Mucosa of descending colon (tissue), 3 donors: ENCODE measurements around the gene COMT. TPM values are rescaled to one million over a fixed set of nuclear protein-coding genes. Genes with fewer than 3 reads are reported as not detected.
"Not testable (repeated sequence)": the region's sequence is repeated elsewhere in the genome, so short reads cannot be mapped to it uniquely, and the experiment has no call there.

Experiments
- ATAC-seq: fragments of 200-7000 bp; cut with Tn5 transposase; one replicate; pipeline ENCODE4 v1.9.1; 2020; ENCODE audit warnings: mild to moderate bottlenecking, moderate library complexity
- DNase-seq, 3 donors: peaks; one replicate each; pipeline ENCODE4 v3.0.0-alpha.2; 2020
- H3K36me3 ChIP-seq: fragments of 200-600 bp; one replicate; pipeline ENCODE4 v1.8.0; 2021; ENCODE audit warnings: low read depth, mild to moderate bottlenecking
- H3K4me1 ChIP-seq: fragments of 200-600 bp; one replicate; pipeline ENCODE4 v1.8.0; 2021; ENCODE audit warnings: low read depth, mild to moderate bottlenecking
- H3K4me3 ChIP-seq: fragments of 200-600 bp; one replicate; pipeline ENCODE4 v1.8.0; 2021; ENCODE audit warnings: mild to moderate bottlenecking
- H3K9me3 ChIP-seq: fragments of 200-600 bp; one replicate; pipeline ENCODE4 v1.8.0; 2021; ENCODE audit warnings: mild to moderate bottlenecking
- CTCF ChIP-seq: fragments of 200-600 bp; IDR thresholded peaks from one replicate; pipeline ENCODE4 v1.8.0; 2022; ENCODE audit warnings: antibody characterized with exemption, mild to moderate bottlenecking
- intact Hi-C, 2 donors: fragments of 100-400 bp; cut with DNase I in 1 of 2; cut with micrococcal nuclease in 1 of 2; formaldehyde crosslinking; loops; one replicate each; pipeline versions ENCODE4 v1.11.0 to v1.11.1; 2022; cut with DNase I, micrococcal nuclease
- total RNA-seq, 3 donors: library from RNA; stranded (reverse); fragmentation: NEBNext Ultra II Directional in 2 of 3; extraction: Animal tissue kit (Norgen Biotek cat#: 25700) in 2 of 3; gene quantifications; one replicate each; pipeline versions ENCODE4 v1.2.1 to v1.2.4, GENCODE V29; 2021 to 2023
- donor health status: DM: no; HTN: no; CAD: no; lungs with moderate emphysema.
- donor health status: DM: no; HTN: no; CAD: no.
- donor health status: DM: no; HTN: yes; CAD: no.

The COMT gene
- total RNA-seq, 3 donors from 2014 or later = 61.2 to 88.7 (median 70.7) TPM

GRCh38 chr22:19904935-19905334 is 36.6 kb upstream of the COMT start:
- intact Hi-C loops = loop anchor here in 1 of 2 donors (2.0 kb wide), 1 partner anchor 174 kb away; no protein-coding TSS in a partner anchor
- Histone ChIP-seq H3K4me1 (peaks cover 4% of the 10 kb centered on the region), H3K9me3 (no peaks in the 10 kb centered on the region), H3K4me3 (no peak overlapping the region), H3K36me3 (no peaks in the 10 kb centered on the region)
- ATAC-seq = no peak
- no peak for TF ChIP-seq CTCF
- DNase-seq = no peak

- Histone ChIP-seq H3K36me3 (no peaks in the 10 kb centered on the region), H3K4me3 (no peak overlapping the region), H3K9me3 (no peaks in the 10 kb centered on the region), H3K4me1 (peaks cover 4% of the 10 kb centered on the region)
- ATAC-seq (no peak), DNase-seq (no peak)
- intact Hi-C loops = loop anchor here in 1 of 2 donors (2.0 kb wide), 1 partner anchor 175 kb away; no protein-coding TSS in a partner anchor
- TF ChIP-seq CTCF = no peak
Measured at GRCh38 chr22:19905347-19906276, 36.0 kb upstream of the COMT start.

GRCh38 chr22:19906864-19907263 is 34.7 kb upstream of the COMT start:
- H3K9me3 ChIP-seq, H3K4me1 ChIP-seq, intact Hi-C loops, H3K36me3 ChIP-seq, DNase-seq, H3K4me3 ChIP-seq, ATAC-seq: not testable (repeated sequence)

- H3K4me1 ChIP-seq, intact Hi-C loops, DNase-seq, ATAC-seq, H3K9me3 ChIP-seq, H3K36me3 ChIP-seq, H3K4me3 ChIP-seq: not testable (repeated sequence)
Measured at GRCh38 chr22:19907902-19908301, 33.7 kb upstream of the COMT start.

- DNase-seq (peak; percentile 77 to 95 (median 87)), ATAC-seq (peak; percentile 95)
- Histone ChIP-seq H3K36me3 (peaks cover 3% of the 10 kb centered on the region), H3K4me1 (no peaks in the 10 kb centered on the region), H3K9me3 (no peaks in the 10 kb centered on the region), H3K4me3 (no peak overlapping the region)
- intact Hi-C loops = loop anchor here in 1 of 2 donors (2.0 kb wide), 1 partner anchor 179 kb away; no protein-coding TSS in a partner anchor
- peak; percentile 83 for TF ChIP-seq CTCF
Measured at GRCh38 chr22:19909350-19910179, 32.0 kb upstream of the COMT start.

GRCh38 chr22:19910180-19910744 is 31.3 kb upstream of the COMT start:
- peaks cover 3% of the 10 kb centered on the region for H3K36me3 ChIP-seq

More at GRCh38 chr22:19910180-19910744, 31.3 kb upstream of the COMT start:
- ATAC-seq (no peak), DNase-seq (no peak)
- Histone ChIP-seq H3K4me1 (no peaks in the 10 kb centered on the region), H3K9me3 (no peaks in the 10 kb centered on the region), H3K4me3 (no peak overlapping the region)
- no peak for TF ChIP-seq CTCF
- intact Hi-C loops = loop anchor here in 1 of 2 donors (2.0 kb wide), 1 partner anchor 179 kb away; no protein-coding TSS in a partner anchor
